Mesenchymal stem cell (in vitro differentiated cells and primary cell): ENCODE measurements around the gene NUDT3.
"Not testable (repeated sequence)": the region's sequence is repeated elsewhere in the genome, so short reads cannot be mapped to it uniquely, and the experiment has no call there.

Experiments
- DNase-seq: peaks from one replicate; pipeline ENCODE4 v3.0.0-alpha.2; 2013
- H2AFZ ChIP-seq: one replicate; pipeline ENCODE4 v1.6.1; 2013; ENCODE audit warnings: low read depth, mild to moderate bottlenecking, control low read depth, inconsistent platforms, low read length, moderate library complexity
- H2AK5ac ChIP-seq: 2 replicates; pipeline ENCODE4 v1.6.1; 2013; ENCODE audit warnings: low read length, moderate library complexity, mild to moderate bottlenecking, inconsistent platforms; ENCODE audit not compliant: severe bottlenecking
- H2BK120ac ChIP-seq: one replicate; pipeline ENCODE4 v1.6.1; 2013; ENCODE audit warnings: low read depth, mild to moderate bottlenecking, inconsistent platforms, low read length, moderate library complexity
- H2BK12ac ChIP-seq, 2 experiments: one replicate each; pipeline ENCODE4 v1.6.1; 2013; ENCODE audit warnings: inconsistent platforms in 2 of 2, low read length in 2 of 2, mild to moderate bottlenecking in 2 of 2, moderate library complexity in 2 of 2, control low read depth in 1 of 2
- H2BK15ac ChIP-seq: one replicate; pipeline ENCODE4 v1.6.1; 2013; ENCODE audit warnings: mild to moderate bottlenecking, low read depth, inconsistent platforms; ENCODE audit not compliant: poor library complexity, severe bottlenecking
- H2BK5ac ChIP-seq: 2 replicates; pipeline ENCODE4 v1.6.1; 2013; ENCODE audit warnings: low read depth, mild to moderate bottlenecking, low read length, control low read depth, inconsistent platforms; ENCODE audit not compliant: poor library complexity, severe bottlenecking
- H3K14ac ChIP-seq, 2 experiments: one replicate each; pipeline ENCODE4 v1.6.1; 2013; ENCODE audit warnings: inconsistent platforms in 2 of 2, low read length in 2 of 2, control low read depth in 1 of 2, mild to moderate bottlenecking in 1 of 2, moderate library complexity in 1 of 2
- H3K18ac ChIP-seq, 2 experiments: one replicate each; pipeline ENCODE4 v1.6.1; 2013; ENCODE audit warnings: inconsistent platforms in 2 of 2, low read length in 2 of 2, control low read depth in 1 of 2, low read depth in 1 of 2, mild to moderate bottlenecking in 1 of 2
- H3K23ac ChIP-seq, 2 experiments: one replicate each; pipeline ENCODE4 v1.6.1; 2013; ENCODE audit warnings: inconsistent platforms in 2 of 2, low read length in 2 of 2, mild to moderate bottlenecking in 2 of 2, moderate library complexity in 2 of 2, control low read depth in 1 of 2
- H3K27ac ChIP-seq: 2 replicates; pipeline ENCODE4 v1.5.1; 2013; ENCODE audit warnings: mild to moderate bottlenecking, moderate library complexity, low read length, control low read depth, inconsistent platforms; ENCODE audit not compliant: poor library complexity, severe bottlenecking
- H3K27me3 ChIP-seq, 2 experiments: 2 replicates each; pipeline versions ENCODE4 v1.6.1 to v1.7.0; 2013; ENCODE audit warnings: low read length in 2 of 2, mild to moderate bottlenecking in 2 of 2, moderate library complexity in 2 of 2, control low read depth in 1 of 2, inconsistent platforms in 1 of 2; ENCODE audit not compliant: control insufficient read depth in 1 of 2, insufficient read depth in 1 of 2
- H3K36me3 ChIP-seq, 2 experiments: 2 replicates each; pipeline versions ENCODE4 v1.6.1 to v1.7.0; 2013; ENCODE audit warnings: low read length in 2 of 2, control low read depth in 1 of 2, inconsistent platforms in 1 of 2, low read depth in 1 of 2, mild to moderate bottlenecking in 1 of 2; ENCODE audit not compliant: insufficient read depth in 2 of 2, control insufficient read depth in 1 of 2
- H3K4ac ChIP-seq, 2 experiments: one replicate each; pipeline ENCODE4 v1.6.1; 2013; ENCODE audit warnings: inconsistent platforms in 2 of 2, low read length in 2 of 2, mild to moderate bottlenecking in 2 of 2, moderate library complexity in 2 of 2, control low read depth in 1 of 2, low read depth in 1 of 2
- H3K4me1 ChIP-seq: 2 replicates; pipeline ENCODE4 v1.6.1; 2013; ENCODE audit warnings: low read depth, low read length, control low read depth; ENCODE audit not compliant: control insufficient read depth, insufficient read depth
- H3K4me2 ChIP-seq: 2 replicates; pipeline ENCODE4 v1.6.1; 2013; ENCODE audit warnings: low read length, mild to moderate bottlenecking, inconsistent platforms; ENCODE audit not compliant: poor library complexity, severe bottlenecking
- H3K4me3 ChIP-seq, 2 experiments: 2 replicates each; pipeline versions ENCODE4 v1.5.1 to v1.7.0; 2013; ENCODE audit warnings: low read length in 2 of 2, mild to moderate bottlenecking in 2 of 2, control low read depth in 1 of 2, low read depth in 1 of 2; ENCODE audit not compliant: insufficient read depth in 1 of 2
- H3K79me1 ChIP-seq: replicated peaks from 2 replicates; pipeline ENCODE4 v1.6.1; 2013; ENCODE audit warnings: mild to moderate bottlenecking, control low read depth, low read length, inconsistent platforms; ENCODE audit not compliant: poor library complexity, severe bottlenecking
- H3K9ac ChIP-seq: 2 replicates; pipeline ENCODE4 v1.7.0; 2013; ENCODE audit warnings: mild to moderate bottlenecking, low read length, moderate library complexity
- H3K9me3 ChIP-seq: 2 replicates; pipeline ENCODE4 v1.7.0; 2013; ENCODE audit warnings: mild to moderate bottlenecking, low read length; ENCODE audit not compliant: control insufficient read depth
- H4K8ac ChIP-seq: one replicate; pipeline ENCODE4 v1.6.1; 2013; ENCODE audit warnings: inconsistent platforms, mild to moderate bottlenecking, low read length, moderate library complexity
- H4K91ac ChIP-seq: one replicate; pipeline ENCODE4 v1.6.1; 2013; ENCODE audit warnings: mild to moderate bottlenecking, low read length, inconsistent platforms
- WGBS: methylation state at CpG from one replicate; pipeline ENCODE4 v1.1.7; 2013; ENCODE audit warnings: mixed read lengths; 5-methylcytosine and 5-hydroxymethylcytosine counted together

NUDT3 gene

GRCh38 chr6:34374069-34374468, 18.4 kb downstream of the NUDT3 start:
- no peak overlapping the region for H3K18ac ChIP-seq
- no peak overlapping the region for H2BK15ac ChIP-seq
- H2AFZ ChIP-seq, result no peak overlapping the region
- no peaks in the 10 kb centered on the region for H3K9me3 ChIP-seq
- H3K4me1 ChIP-seq, result peaks cover 5% of the 10 kb centered on the region
- H2BK5ac ChIP-seq, result no peak overlapping the region
- no peak overlapping the region for H4K8ac ChIP-seq
- H3K4me2 ChIP-seq, result no peak overlapping the region
- no peak overlapping the region for H2BK12ac ChIP-seq
- H3K79me1 ChIP-seq, result peaks cover 19% of the 10 kb centered on the region
- no peak for DNase-seq
- H3K36me3 ChIP-seq, result peaks cover 0 to 6% of the 10 kb centered on the region in 2 experiments
- no peak overlapping the region for H3K4ac ChIP-seq
- no peak overlapping the region for H3K9ac ChIP-seq
- no peak overlapping the region for H4K91ac ChIP-seq
- H3K27ac ChIP-seq, result no peak overlapping the region
- H3K4me3 ChIP-seq, result no peak overlapping the region
- H3K23ac ChIP-seq, result no peak overlapping the region
- H3K14ac ChIP-seq, result no peak overlapping the region
- no peaks in the 10 kb centered on the region for H3K27me3 ChIP-seq
- no peak overlapping the region for H2AK5ac ChIP-seq
- H2BK120ac ChIP-seq, result no peak overlapping the region
- 95% methylated on average over 3 of the region's 3 CpGs for WGBS

DNA sequence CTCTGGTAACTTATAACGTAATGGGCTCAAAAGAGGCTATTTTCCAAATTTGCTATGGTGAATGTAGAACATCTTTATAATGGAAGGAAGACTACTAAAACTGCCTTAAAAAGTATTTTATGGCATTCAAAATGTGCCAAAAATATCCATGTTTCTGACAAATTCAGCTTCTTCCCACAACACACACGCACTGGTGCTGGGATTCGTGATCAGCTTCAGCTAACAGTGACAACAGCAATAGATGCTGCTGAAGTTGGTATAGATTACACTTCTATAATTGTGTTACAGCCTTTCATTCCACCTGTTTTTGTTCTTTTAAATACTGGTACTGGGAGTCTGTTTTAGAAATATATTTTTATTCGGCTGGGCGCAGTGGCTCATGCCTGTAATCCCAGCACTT, 19.0 kb downstream of the NUDT3 start:
- DNase-seq, result no peak
- no peak overlapping the region for H2AK5ac ChIP-seq
- no peak overlapping the region for H3K14ac ChIP-seq
- peaks cover 4% of the 10 kb centered on the region for H3K4me1 ChIP-seq
- H4K91ac ChIP-seq, result no peak overlapping the region
- WGBS, result 100% methylated on average over 4 of the region's 5 CpGs
- H3K18ac ChIP-seq, result no peak overlapping the region
- H3K9me3 ChIP-seq, result no peaks in the 10 kb centered on the region
- no peaks in the 10 kb centered on the region for H3K27me3 ChIP-seq
- H2BK5ac ChIP-seq, result no peak overlapping the region
- H3K23ac ChIP-seq, result no peak overlapping the region
- H2AFZ ChIP-seq, result no peak overlapping the region
- no peak overlapping the region for H2BK120ac ChIP-seq
- H2BK12ac ChIP-seq, result no peak overlapping the region
- H3K36me3 ChIP-seq, result peaks cover 0 to 6% of the 10 kb centered on the region in 2 experiments
- peaks cover 16% of the 10 kb centered on the region for H3K79me1 ChIP-seq
- no peak overlapping the region for H3K4me3 ChIP-seq
- H2BK15ac ChIP-seq, result no peak overlapping the region
- no peak overlapping the region for H3K9ac ChIP-seq
- H3K4me2 ChIP-seq, result no peak overlapping the region
- H3K27ac ChIP-seq, result no peak overlapping the region
- H4K8ac ChIP-seq, result no peak overlapping the region
- no peak overlapping the region for H3K4ac ChIP-seq

DNA sequence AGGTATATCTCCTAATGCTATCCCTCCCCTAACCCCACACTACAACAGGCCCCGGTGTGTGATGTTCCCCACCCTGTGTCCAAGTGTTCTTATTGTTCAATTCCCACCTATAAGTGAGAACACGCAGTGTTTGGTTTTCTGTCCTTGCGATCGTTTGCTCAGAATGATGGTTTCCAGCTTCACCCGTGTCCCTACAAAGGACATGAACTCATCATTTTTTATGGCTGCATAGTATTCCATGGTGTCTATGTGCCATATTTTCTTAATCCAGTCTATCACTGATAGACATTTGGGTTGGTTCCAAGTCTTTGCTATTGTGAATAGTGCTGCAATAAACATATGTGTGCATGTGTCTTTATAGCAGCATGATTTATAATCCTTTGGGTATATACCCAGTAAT, 20.6 kb downstream of the NUDT3 start:
- not testable (repeated sequence) for H3K23ac ChIP-seq, H3K9me3 ChIP-seq, H2AK5ac ChIP-seq, H3K4me2 ChIP-seq, H3K4ac ChIP-seq, H3K4me1 ChIP-seq, H4K91ac ChIP-seq, H2BK5ac ChIP-seq, H2BK12ac ChIP-seq, H2BK15ac ChIP-seq, H3K14ac ChIP-seq, H2AFZ ChIP-seq, H3K9ac ChIP-seq, DNase-seq, H2BK120ac ChIP-seq, H3K36me3 ChIP-seq, H3K27ac ChIP-seq, H3K27me3 ChIP-seq, H3K18ac ChIP-seq, H3K79me1 ChIP-seq, H4K8ac ChIP-seq, H3K4me3 ChIP-seq
- 83% methylated on average over 5 of the region's 5 CpGs for WGBS

GRCh38 chr6:34370361-34370760, 22.1 kb downstream of the NUDT3 start:
- H2BK5ac ChIP-seq, result no peak overlapping the region
- H3K79me1 ChIP-seq, result peaks cover 9% of the 10 kb centered on the region
- no peak overlapping the region for H4K91ac ChIP-seq
- H3K18ac ChIP-seq, result peak overlapping the region in 1 of 2 experiments; percentile 22
- H3K4me2 ChIP-seq, result no peak overlapping the region
- H3K4me1 ChIP-seq, result peaks cover 8% of the 10 kb centered on the region
- no peak overlapping the region for H3K27ac ChIP-seq
- H3K36me3 ChIP-seq, result peaks cover 0 to 6% of the 10 kb centered on the region in 2 experiments
- no peak overlapping the region for H3K4ac ChIP-seq
- 100% methylated on average over 4 of the region's 5 CpGs for WGBS
- no peak overlapping the region for H2BK120ac ChIP-seq
- no peak overlapping the region for H3K9ac ChIP-seq
- peak overlapping the region in 1 of 2 experiments; percentile 24 for H3K23ac ChIP-seq
- H2BK12ac ChIP-seq, result no peak overlapping the region
- no peak overlapping the region for H3K4me3 ChIP-seq
- no peak for DNase-seq
- no peak overlapping the region for H4K8ac ChIP-seq
- H3K14ac ChIP-seq, result no peak overlapping the region
- no peak overlapping the region for H2AFZ ChIP-seq
- no peaks in the 10 kb centered on the region for H3K27me3 ChIP-seq
- no peak overlapping the region for H2AK5ac ChIP-seq
- H3K9me3 ChIP-seq, result no peaks in the 10 kb centered on the region
- no peak overlapping the region for H2BK15ac ChIP-seq
